Karpas-422 (cell line): Measurements from ENCODE around the gene KRTAP4-6. TPM values are rescaled to one million over a fixed set of nuclear protein-coding genes. Genes with fewer than 3 reads are reported as not detected.
"Not testable (repeated sequence)": the region's sequence is repeated elsewhere in the genome, so short reads cannot be mapped to it uniquely, and the experiment has no call there.

Source experiments
- DNase-seq: peaks from one replicate; pipeline ENCODE4 v3.0.0-alpha.2; 2015
- H2AFZ ChIP-seq: fragments of 200-600 bp; sonication (generic); 2 replicates; pipeline ENCODE4 v1.6.1; 2014; ENCODE audit warnings: antibody characterized with exemption, low read length, mixed read lengths
- H3K27ac ChIP-seq: fragments of 200-600 bp; sonication (generic); 2 replicates; pipeline ENCODE4 v1.5.1; 2014; ENCODE audit warnings: mild to moderate bottlenecking, low read length, moderate library complexity
- H3K27me3 ChIP-seq: fragments of 200-600 bp; sonication (generic); 2 replicates; pipeline ENCODE4 v1.6.1; 2014; ENCODE audit warnings: low read length, mixed read lengths
- H3K36me3 ChIP-seq: fragments of 200-600 bp; sonication (generic); 2 replicates; pipeline ENCODE4 v1.6.1; 2014; ENCODE audit warnings: low read length, mixed read lengths; ENCODE audit not compliant: insufficient read depth
- H3K4me1 ChIP-seq: fragments of 200-600 bp; sonication (generic); 2 replicates; pipeline ENCODE4 v1.6.1; 2014; ENCODE audit warnings: mild to moderate bottlenecking, low read length, mixed read lengths
- H3K4me2 ChIP-seq: fragments of 200-600 bp; sonication (generic); 2 replicates; pipeline ENCODE4 v1.6.1; 2014; ENCODE audit warnings: low read length, low read depth, mild to moderate bottlenecking; ENCODE audit not compliant: poor library complexity, severe bottlenecking
- H3K4me3 ChIP-seq: fragments of 200-600 bp; sonication (generic); 2 replicates; pipeline ENCODE4 v1.5.1; 2014; ENCODE audit warnings: mild to moderate bottlenecking, antibody characterized with exemption, low read length, mixed read lengths
- H3K79me2 ChIP-seq: fragments of 200-600 bp; sonication (generic); 2 replicates; pipeline ENCODE4 v1.6.1; 2014; ENCODE audit warnings: mild to moderate bottlenecking, low read length, mixed read lengths
- H3K9ac ChIP-seq: fragments of 200-600 bp; sonication (generic); 2 replicates; pipeline ENCODE4 v1.6.0; 2014; ENCODE audit warnings: low read length
- H3K9me2 ChIP-seq: fragments of 200-600 bp; sonication (generic), shearing (Covaris generic); replicated peaks from 2 replicates; pipeline ENCODE4 v1.6.0; 2014; ENCODE audit warnings: mild to moderate bottlenecking, low read length, moderate library complexity; ENCODE audit not compliant: insufficient read depth
- H3K9me3 ChIP-seq: fragments of 300-700, 200-600 bp; sonication (generic); 2 replicates; pipeline ENCODE4 v1.6.1; 2014; ENCODE audit warnings: low read length, mixed read lengths
- H4K20me1 ChIP-seq: fragments of 200-600 bp; sonication (generic); 2 replicates; pipeline ENCODE4 v1.6.1; 2014; ENCODE audit warnings: mild to moderate bottlenecking, antibody characterized with exemption, low read length, low read depth; ENCODE audit not compliant: insufficient read depth
- total RNA-seq: library from RNA; depleted of rRNA; stranded (reverse); fragments of >200 nt; shearing (Covaris generic); gene quantifications from 2 replicates; pipeline ENCODE4 v1.2.3, GENCODE V29; 2014; ENCODE audit warnings: low replicate concordance

The KRTAP4-6 gene
- total RNA-seq, 1 experiment from 2014 or later, result not detected

DNA sequence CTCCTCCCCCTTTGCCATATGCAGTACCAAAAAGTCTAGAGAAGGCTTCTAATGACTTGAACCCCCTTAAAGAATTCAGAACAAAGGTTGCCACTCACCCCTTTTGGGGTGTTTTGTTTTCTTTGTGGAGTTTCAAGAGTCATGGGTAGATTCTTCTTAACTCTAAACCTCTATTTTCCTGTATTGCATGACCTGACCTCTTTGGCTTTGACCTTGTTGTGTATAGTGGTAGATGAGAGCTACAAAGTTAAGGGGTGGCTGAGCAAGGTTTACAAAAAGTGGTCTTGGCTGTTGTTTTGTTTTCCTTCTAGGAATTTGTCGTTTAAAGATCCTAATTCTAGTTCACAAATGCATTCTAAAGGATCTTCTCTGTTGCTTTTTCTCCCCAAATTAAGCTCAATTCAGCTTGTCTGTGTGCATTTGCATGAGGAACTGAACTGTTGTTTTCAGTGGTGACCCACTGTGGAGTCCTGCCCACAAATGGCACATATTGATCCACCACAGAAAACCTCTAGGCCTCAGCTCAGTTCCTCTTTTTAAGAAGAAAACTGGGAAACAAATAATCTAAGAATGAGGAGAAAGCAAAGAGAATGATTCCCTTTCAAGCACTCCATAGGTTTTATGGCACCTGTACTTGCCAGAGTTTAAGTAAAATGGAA is 31.5 kb downstream of the KRTAP4-6 start:
- not testable (repeated sequence) for H3K36me3 ChIP-seq, H3K79me2 ChIP-seq, DNase-seq, H3K9ac ChIP-seq, H3K9me3 ChIP-seq, H3K27ac ChIP-seq, H3K4me2 ChIP-seq, H4K20me1 ChIP-seq, H3K4me1 ChIP-seq, H3K27me3 ChIP-seq, H3K9me2 ChIP-seq, H3K4me3 ChIP-seq, H2AFZ ChIP-seq

DNA sequence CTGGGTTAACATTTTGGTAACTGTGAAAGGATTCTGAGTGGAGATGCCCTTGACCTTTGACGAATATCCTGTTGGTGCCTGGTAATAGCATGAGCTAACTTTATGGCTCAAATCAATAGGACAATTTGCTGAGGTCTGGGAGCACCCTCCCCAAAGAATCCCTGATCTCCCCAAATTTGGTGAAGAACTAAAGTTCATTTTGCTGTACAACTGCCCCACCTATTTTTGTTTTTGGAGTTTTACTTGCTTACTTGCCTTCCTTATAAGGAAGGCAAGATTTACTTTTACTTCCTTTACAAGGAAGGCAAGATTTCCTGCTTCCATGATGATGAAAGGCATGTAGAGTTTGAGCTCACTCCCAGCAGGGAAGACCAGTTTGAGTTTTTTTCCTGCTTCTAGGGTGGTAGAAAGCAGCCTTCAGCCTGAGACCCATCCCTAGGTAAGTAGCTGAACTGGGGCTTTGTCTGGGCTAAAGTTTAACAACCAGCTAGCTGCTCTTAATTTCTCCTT is 32.3 kb downstream of the KRTAP4-6 start:
- H3K4me2 ChIP-seq, result no peak overlapping the region
- no peaks in the 10 kb centered on the region for H3K9me2 ChIP-seq
- no peak overlapping the region for H3K9ac ChIP-seq
- no peak overlapping the region for H2AFZ ChIP-seq
- no peak overlapping the region for H3K4me3 ChIP-seq
- no peak overlapping the region for H3K27ac ChIP-seq
- no peaks in the 10 kb centered on the region for H3K27me3 ChIP-seq
- H4K20me1 ChIP-seq, result no peaks in the 10 kb centered on the region
- no peaks in the 10 kb centered on the region for H3K4me1 ChIP-seq
- peaks cover 3% of the 10 kb centered on the region; the same call in 1 of the 2 replicates for H3K9me3 ChIP-seq
- no peaks in the 10 kb centered on the region for H3K36me3 ChIP-seq
- no peak for DNase-seq
- no peaks in the 10 kb centered on the region for H3K79me2 ChIP-seq

DNA sequence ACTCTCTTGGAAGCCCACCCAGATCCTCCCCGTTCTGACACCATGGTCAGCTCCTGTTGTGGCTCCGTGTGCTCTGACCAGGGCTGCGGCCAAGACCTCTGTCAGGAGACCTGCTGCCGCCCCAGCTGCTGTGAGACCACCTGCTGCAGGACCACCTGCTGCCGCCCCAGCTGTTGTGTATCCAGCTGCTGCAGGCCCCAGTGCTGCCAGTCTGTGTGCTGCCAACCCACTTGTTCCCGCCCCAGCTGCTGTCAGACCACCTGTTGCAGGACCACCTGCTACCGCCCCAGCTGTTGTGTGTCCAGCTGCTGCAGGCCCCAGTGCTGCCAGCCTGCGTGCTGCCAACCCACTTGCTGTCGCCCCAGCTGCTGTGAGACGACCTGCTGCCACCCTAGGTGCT is 35.0 kb downstream of the KRTAP4-6 start, which contains the start of gene KRTAP4-9:
TSS of gene KRTAP4-9 (plus strand) at position 43 of the 400 bp plus-strand sequence. CDS start at position 43, 0 bp downstream.
- H3K27me3 ChIP-seq, H3K27ac ChIP-seq, H3K4me2 ChIP-seq, DNase-seq, H3K79me2 ChIP-seq, H3K9me3 ChIP-seq, H2AFZ ChIP-seq, H4K20me1 ChIP-seq, H3K36me3 ChIP-seq, H3K4me3 ChIP-seq, H3K4me1 ChIP-seq, H3K9ac ChIP-seq, H3K9me2 ChIP-seq: not testable (repeated sequence)

DNA sequence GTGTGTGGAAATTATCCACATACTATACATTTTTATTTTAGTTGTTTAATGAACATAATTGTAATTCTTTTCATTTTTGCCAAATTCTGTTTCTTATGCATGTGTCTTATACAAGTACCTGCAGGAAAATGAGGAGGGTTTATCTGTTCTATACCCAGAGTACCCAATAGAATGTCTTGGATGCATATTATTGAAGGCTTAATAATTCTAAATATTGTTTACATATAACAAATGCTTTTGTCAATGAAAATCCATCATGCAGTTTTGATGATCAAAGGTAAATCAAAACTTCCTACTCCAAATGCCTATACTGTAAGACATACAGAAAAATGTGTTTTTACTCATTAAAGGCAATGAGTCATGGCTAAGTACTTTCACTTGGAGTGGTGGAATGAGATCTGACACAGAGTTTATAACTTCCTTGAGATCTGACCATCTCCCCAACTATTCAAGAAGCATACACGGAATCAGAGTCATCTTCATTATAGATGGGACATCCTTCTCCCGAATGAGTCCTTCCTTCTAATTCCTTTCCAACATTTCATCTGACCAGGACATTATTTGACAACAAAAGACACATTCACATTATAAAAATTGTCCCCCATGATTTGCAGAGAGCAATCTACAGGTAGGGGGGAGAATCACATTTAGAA is 35.8 kb downstream of the KRTAP4-6 start:
- H2AFZ ChIP-seq, H3K9me2 ChIP-seq, H3K4me3 ChIP-seq, H3K9me3 ChIP-seq, H3K4me1 ChIP-seq, H4K20me1 ChIP-seq, DNase-seq, H3K9ac ChIP-seq, H3K27me3 ChIP-seq, H3K79me2 ChIP-seq, H3K4me2 ChIP-seq, H3K27ac ChIP-seq, H3K36me3 ChIP-seq: not testable (repeated sequence)

GRCh38 chr17:41103896-41104295 is 36.4 kb downstream of the KRTAP4-6 start:
- no peak for DNase-seq
- no peaks in the 10 kb centered on the region for H3K9me3 ChIP-seq
- H3K36me3 ChIP-seq, result no peaks in the 10 kb centered on the region
- H3K27ac ChIP-seq, result no peak overlapping the region
- H2AFZ ChIP-seq, result no peak overlapping the region
- no peaks in the 10 kb centered on the region for H3K27me3 ChIP-seq
- H4K20me1 ChIP-seq, result no peaks in the 10 kb centered on the region
- H3K4me3 ChIP-seq, result no peak overlapping the region
- H3K79me2 ChIP-seq, result no peaks in the 10 kb centered on the region
- no peak overlapping the region for H3K9ac ChIP-seq
- no peaks in the 10 kb centered on the region for H3K4me1 ChIP-seq
- H3K9me2 ChIP-seq, result no peaks in the 10 kb centered on the region
- no peak overlapping the region for H3K4me2 ChIP-seq

- no peak within 1 kb of the TSS for H3K9ac ChIP-seq
- H4K20me1 ChIP-seq, result no peaks in the 10 kb centered on the region
- no peaks in the 10 kb centered on the region for H3K79me2 ChIP-seq
- no peaks in the 10 kb centered on the region for H3K9me2 ChIP-seq
- H3K4me2 ChIP-seq, result no peak within 1 kb of the TSS
- H2AFZ ChIP-seq, result no peak within 1 kb of the TSS
- no peaks in the 10 kb centered on the region for H3K9me3 ChIP-seq
- H3K4me3 ChIP-seq, result no peak within 1 kb of the TSS
- H3K36me3 ChIP-seq, result no peaks in the 10 kb centered on the region
- no peaks in the 10 kb centered on the region for H3K27me3 ChIP-seq
- H3K27ac ChIP-seq, result no peak within 1 kb of the TSS
- no peak for DNase-seq
- H3K4me1 ChIP-seq, result no peaks in the 10 kb centered on the region
These were observed 38.6 kb downstream of the KRTAP4-6 start, which contains the start of gene KRTAP4-16 for GRCh38 chr17:41101586-41102259. Gene KRTAP4-16 (minus strand): TSS chr17:41102209. CDS start chr17:41102209, 0 bp downstream.

DNA sequence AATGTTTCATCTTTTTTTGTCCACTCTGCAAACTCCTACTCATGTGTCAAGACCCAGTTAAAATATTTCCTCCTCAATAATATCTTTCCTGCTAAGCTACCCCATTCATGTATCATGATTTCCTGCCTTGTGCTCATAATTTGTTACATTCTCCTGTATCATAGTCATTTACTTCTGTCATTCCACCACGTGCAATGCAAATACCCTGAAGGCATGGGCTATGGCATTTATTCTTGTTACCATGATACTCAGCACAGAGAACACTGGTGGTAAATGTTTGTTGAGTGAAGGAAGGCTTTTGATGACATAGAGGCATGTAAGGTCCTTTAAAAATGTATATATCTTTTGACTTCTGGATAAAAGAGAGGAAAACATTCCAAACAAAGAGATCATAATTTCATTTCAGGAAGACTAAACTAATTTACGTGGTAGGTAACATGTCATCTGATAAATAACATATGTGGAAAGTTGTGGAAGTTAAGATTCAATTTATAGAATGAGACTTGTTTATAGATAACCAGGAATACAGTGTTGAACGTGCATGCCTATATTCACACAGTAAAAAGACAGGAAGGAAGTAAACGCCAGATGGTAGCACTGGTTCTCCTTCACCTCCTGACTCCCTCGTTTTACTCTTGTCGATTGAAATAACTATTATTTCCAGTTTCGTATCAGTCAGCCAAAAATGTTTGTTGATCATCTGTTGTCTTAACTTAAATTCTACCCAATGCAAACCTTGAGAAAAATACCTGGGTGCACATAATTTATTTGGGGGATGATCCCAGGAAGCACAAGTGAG is 40.5 kb downstream of the KRTAP4-6 start:
- not testable (repeated sequence) for H3K9ac ChIP-seq, H3K9me3 ChIP-seq, H2AFZ ChIP-seq, H3K27ac ChIP-seq, H3K36me3 ChIP-seq, H3K79me2 ChIP-seq, H3K27me3 ChIP-seq, H3K4me2 ChIP-seq, DNase-seq, H3K4me1 ChIP-seq, H4K20me1 ChIP-seq, H3K4me3 ChIP-seq, H3K9me2 ChIP-seq

GRCh38 chr17:41098481-41098880 is 41.9 kb downstream of the KRTAP4-6 start:
- Histone ChIP-seq H3K9me2 (no peaks in the 10 kb centered on the region), H4K20me1 (no peaks in the 10 kb centered on the region), H3K4me3 (no peak overlapping the region), H3K27me3 (no peaks in the 10 kb centered on the region), H3K9ac (no peak overlapping the region), H2AFZ (no peak overlapping the region), H3K27ac (no peak overlapping the region), H3K79me2 (no peaks in the 10 kb centered on the region), H3K4me1 (no peaks in the 10 kb centered on the region), H3K36me3 (no peaks in the 10 kb centered on the region), H3K4me2 (no peak overlapping the region), H3K9me3 (no peaks in the 10 kb centered on the region)
- DNase-seq, result no peak
